ENCODE results near the gene PTPRC.

DNA sequence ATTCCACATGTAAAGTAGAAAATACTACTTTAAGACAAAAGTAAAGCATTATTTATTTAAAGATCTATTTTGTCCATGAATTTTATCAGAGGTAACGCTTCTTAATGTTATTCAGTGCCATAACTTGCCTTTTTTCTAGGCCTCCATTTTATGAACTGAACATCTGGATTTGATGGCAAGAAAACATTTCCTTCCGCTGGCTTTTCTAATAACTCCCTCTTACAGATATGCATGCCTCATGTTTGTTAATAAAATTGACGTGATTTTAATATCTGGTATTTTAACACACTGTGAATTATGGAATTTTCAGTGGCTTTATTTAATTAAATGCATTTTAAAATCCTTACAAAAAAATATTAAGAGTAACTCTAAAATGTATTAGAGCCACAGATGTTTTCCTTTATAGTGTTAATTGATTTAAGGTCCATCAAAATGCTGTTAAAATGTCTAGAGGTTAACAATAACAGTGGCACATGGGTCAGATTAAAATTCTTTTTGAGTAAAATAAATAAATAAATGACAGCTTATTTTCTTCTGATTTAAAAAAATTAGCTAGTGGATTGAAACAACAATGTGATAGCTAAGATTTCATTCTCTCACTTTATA, 15.1 kb downstream of the PTPRC start:
- no peak for TF ChIP-seq REST (IDR thresholded peaks at IDR 0.05; ENCODE audit: insufficient read depth in 1 of 2, low read depth in 2 of 2, low read length in 2 of 2)
- TF ChIP-seq POLR2AphosphoS5 (IDR thresholded peaks at IDR 0.05; ENCODE audit: low read depth, low read length), result no peak

Data from PFSK-1 (cell line).